ENCODE results near the gene PFAS. TPM values are rescaled to one million over a fixed set of nuclear protein-coding genes. Genes with fewer than 3 reads are reported as not detected.

Gene PFAS, protein sequence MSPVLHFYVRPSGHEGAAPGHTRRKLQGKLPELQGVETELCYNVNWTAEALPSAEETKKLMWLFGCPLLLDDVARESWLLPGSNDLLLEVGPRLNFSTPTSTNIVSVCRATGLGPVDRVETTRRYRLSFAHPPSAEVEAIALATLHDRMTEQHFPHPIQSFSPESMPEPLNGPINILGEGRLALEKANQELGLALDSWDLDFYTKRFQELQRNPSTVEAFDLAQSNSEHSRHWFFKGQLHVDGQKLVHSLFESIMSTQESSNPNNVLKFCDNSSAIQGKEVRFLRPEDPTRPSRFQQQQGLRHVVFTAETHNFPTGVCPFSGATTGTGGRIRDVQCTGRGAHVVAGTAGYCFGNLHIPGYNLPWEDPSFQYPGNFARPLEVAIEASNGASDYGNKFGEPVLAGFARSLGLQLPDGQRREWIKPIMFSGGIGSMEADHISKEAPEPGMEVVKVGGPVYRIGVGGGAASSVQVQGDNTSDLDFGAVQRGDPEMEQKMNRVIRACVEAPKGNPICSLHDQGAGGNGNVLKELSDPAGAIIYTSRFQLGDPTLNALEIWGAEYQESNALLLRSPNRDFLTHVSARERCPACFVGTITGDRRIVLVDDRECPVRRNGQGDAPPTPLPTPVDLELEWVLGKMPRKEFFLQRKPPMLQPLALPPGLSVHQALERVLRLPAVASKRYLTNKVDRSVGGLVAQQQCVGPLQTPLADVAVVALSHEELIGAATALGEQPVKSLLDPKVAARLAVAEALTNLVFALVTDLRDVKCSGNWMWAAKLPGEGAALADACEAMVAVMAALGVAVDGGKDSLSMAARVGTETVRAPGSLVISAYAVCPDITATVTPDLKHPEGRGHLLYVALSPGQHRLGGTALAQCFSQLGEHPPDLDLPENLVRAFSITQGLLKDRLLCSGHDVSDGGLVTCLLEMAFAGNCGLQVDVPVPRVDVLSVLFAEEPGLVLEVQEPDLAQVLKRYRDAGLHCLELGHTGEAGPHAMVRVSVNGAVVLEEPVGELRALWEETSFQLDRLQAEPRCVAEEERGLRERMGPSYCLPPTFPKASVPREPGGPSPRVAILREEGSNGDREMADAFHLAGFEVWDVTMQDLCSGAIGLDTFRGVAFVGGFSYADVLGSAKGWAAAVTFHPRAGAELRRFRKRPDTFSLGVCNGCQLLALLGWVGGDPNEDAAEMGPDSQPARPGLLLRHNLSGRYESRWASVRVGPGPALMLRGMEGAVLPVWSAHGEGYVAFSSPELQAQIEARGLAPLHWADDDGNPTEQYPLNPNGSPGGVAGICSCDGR (N-terminal part only)
- 10 to 100 TPM; 13.6 to 54.0 (median 40.0) TPM for total RNA-seq

DNA sequence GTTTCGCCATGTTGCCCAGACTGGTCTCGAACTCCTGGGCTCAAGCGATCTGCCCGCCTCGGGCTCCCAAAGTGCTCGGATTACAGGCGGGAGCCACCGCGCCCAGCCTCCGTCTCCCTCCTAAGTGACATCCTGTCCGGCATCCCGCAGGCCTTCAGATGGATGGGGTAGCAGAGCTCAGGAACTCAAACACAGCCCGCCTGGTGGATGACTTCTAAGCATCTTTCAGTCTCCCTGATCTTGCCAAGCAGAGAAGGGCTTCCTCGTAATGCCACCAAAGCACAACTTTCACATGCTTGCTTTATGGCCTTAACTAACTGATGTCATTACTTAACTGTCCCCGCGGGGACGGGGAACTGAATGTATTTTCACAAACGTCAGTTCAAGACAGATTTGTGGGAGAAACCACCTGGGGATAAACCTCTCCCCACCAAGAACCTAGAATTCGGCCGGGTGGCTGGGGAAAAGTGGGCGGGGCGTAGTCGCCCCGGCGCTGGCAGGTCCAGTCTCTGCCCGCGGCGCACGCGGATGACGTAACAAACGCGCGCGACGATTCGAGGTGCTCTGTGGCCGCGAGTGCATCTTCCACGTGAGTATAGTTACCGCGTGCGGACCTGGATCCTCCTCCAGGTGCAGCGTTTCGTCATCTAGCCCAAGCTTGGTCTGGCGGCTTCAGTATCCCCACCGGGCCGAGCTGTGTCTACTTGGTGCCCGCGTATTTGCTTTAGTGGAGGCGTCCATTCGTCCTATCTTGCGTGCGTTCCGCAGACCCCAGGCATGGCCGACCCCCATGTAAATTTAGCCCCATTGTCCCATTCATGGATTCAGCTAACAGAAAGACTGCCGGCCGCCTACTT is at the start of gene PFAS:
TSS of gene PFAS (plus strand) at position 539 of the 857 bp plus-strand sequence. CDS start 4,649 bp downstream, outside the sequence.
- Histone ChIP-seq H3K27ac (peak within 1 kb of the TSS; percentile 95), H3K9me3 (no peaks in the 10 kb centered on the region), H3K27me3 (no peaks in the 10 kb centered on the region), H3K36me3 (no peaks in the 10 kb centered on the region), H3K4me1 (peaks cover 0 to 6% of the 10 kb centered on the region in 2 donors), H3K4me3 (peak within 1 kb of the TSS; percentile 63 to 72)
- intact Hi-C loops (cut with DNase I; ENCODE audit: low total_unique reads): no loop called here
- DNase-seq: peak; percentile 94 to 95
- TF ChIP-seq POLR2A (IDR thresholded peaks at IDR 0.05): peak; percentile 64 to 70
- TF ChIP-seq, protein P1, sequence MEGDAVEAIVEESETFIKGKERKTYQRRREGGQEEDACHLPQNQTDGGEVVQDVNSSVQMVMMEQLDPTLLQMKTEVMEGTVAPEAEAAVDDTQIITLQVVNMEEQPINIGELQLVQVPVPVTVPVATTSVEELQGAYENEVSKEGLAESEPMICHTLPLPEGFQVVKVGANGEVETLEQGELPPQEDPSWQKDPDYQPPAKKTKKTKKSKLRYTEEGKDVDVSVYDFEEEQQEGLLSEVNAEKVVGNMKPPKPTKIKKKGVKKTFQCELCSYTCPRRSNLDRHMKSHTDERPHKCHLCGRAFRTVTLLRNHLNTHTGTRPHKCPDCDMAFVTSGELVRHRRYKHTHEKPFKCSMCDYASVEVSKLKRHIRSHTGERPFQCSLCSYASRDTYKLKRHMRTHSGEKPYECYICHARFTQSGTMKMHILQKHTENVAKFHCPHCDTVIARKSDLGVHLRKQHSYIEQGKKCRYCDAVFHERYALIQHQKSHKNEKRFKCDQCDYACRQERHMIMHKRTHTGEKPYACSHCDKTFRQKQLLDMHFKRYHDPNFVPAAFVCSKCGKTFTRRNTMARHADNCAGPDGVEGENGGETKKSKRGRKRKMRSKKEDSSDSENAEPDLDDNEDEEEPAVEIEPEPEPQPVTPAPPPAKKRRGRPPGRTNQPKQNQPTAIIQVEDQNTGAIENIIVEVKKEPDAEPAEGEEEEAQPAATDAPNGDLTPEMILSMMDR (IDR thresholded peaks at IDR 0.05): no peak

DNA sequence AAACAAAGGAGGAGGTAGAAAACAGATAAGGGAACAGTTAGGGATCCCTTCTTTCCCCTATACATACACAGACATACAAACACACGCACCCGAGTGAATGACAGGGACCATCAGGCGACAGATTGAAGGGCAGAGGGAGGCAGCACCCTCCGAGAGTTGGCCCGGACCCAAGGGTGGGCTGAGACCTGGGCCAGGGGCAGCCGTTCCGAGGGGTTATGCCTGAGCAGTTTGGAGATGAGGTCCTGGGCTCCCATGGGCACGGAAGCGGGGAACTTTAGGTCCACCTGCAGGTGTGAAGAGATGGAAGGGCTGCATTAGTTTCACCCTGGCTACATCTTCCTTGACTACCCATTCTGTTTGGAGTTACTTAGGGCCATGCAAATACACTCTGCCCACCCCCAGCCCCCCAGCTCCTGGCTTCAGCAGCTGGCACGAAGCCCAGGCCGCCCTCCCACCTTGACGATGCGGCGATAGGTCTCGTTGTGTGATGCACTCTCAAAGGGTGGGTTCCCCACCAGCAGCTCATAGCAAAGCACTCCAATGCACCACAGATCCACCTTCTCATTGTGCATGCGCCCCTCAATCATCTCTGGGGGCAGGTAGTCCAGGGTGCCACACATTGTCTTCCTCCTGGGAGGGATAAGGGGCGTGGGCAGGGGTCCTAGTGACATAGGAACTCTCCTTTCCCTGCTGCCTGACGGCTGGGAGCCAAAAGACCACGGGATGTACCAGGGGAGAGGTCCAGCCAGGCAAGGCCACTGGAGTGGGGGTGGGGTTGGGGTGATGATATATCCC is 44.1 kb upstream of the PFAS start:
- H3K27me3 ChIP-seq: no peaks in the 10 kb centered on the region
- intact Hi-C loops (cut with DNase I; ENCODE audit: low total_unique reads): no loop called here
- TF ChIP-seq POLR2A (IDR thresholded peaks at IDR 0.05): no peak
- TF ChIP-seq, protein P1 (IDR thresholded peaks at IDR 0.05): no peak
- H3K4me3 ChIP-seq: no peak overlapping the region
- no peak overlapping the region for H3K27ac ChIP-seq
- no peak for DNase-seq
- H3K4me1 ChIP-seq: no peaks in the 10 kb centered on the region
- H3K36me3 ChIP-seq: no peaks in the 10 kb centered on the region
- no peaks in the 10 kb centered on the region for H3K9me3 ChIP-seq

DNA sequence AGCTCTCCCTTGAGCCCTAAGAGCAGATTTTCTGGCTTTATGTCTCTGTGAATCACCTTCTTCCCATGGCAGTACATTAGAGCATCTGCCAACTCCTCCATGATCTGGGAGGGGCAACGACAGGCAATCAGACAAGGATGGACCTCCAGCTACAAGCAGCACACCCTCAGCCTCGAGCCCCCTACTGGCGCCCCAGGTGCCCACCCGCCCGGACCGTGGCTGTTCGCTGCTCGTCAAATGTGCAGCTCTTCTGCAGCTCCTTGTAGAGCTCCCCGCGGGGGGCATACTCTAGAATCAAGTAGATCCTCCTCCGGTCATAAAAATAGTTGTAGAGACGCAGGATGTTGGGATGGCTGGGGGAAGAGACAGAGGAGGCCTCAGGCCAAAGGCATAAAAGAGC is 42.6 kb upstream of the PFAS start:
- no peak for DNase-seq
- H3K27me3 ChIP-seq: no peaks in the 10 kb centered on the region
- H3K9me3 ChIP-seq: no peaks in the 10 kb centered on the region
- no peaks in the 10 kb centered on the region for H3K36me3 ChIP-seq
- H3K27ac ChIP-seq: no peak overlapping the region
- TF ChIP-seq POLR2A (IDR thresholded peaks at IDR 0.05): no peak
- TF ChIP-seq, protein P1 (IDR thresholded peaks at IDR 0.05): no peak
- no peaks in the 10 kb centered on the region for H3K4me1 ChIP-seq
- no peak overlapping the region for H3K4me3 ChIP-seq
- intact Hi-C loops (cut with DNase I; ENCODE audit: low total_unique reads): no loop called here
